Effector CD8-positive, alpha-beta T cell (primary cell): ENCODE measurements around the gene GABPB2.
"Not testable (repeated sequence)": the region's sequence is repeated elsewhere in the genome, so short reads cannot be mapped to it uniquely, and the experiment has no call there.

Source experiments
- DNase-seq: peaks from one replicate; lab custom pipeline; 2025; lab: John Stamatoyannopoulos, UW

Gene GABPB2

GRCh38 chr1:151060007-151060656 lies 10.4 kb upstream of the GABPB2 start, which contains the start of gene MLLT11:
Gene MLLT11, plus strand, starts transcription at chr1:151060397. Its CDS starts 6,828 bp downstream, at chr1:151067225.
- peak; percentile 22 for DNase-seq

- no peak for DNase-seq
Observed at GRCh38 chr1:151060657-151061421, 9.7 kb upstream of the GABPB2 start.

- no peak for DNase-seq
Observed at GRCh38 chr1:151061704-151062103, 8.9 kb upstream of the GABPB2 start.

- DNase-seq: no peak
Observed at GRCh38 chr1:151062741-151063371, 7.7 kb upstream of the GABPB2 start.

GRCh38 chr1:151065089-151065645 lies 5.4 kb upstream of the GABPB2 start:
- DNase-seq: no peak

- no peak for DNase-seq
Observed at GRCh38 chr1:151067185-151067584, 3.4 kb upstream of the GABPB2 start.

GRCh38 chr1:151069103-151069486 lies 1.5 kb upstream of the GABPB2 start:
- no peak for DNase-seq

- no peak for DNase-seq
Observed at GRCh38 chr1:151072224-151072623, 1.7 kb downstream of the GABPB2 start.

GRCh38 chr1:151085953-151086559 lies 15.5 kb downstream of the GABPB2 start:
- DNase-seq: no peak

GRCh38 chr1:151097426-151097825 lies 26.9 kb downstream of the GABPB2 start:
- not testable (repeated sequence) for DNase-seq

GRCh38 chr1:151098126-151098525 lies 27.6 kb downstream of the GABPB2 start:
- DNase-seq: no peak

GRCh38 chr1:151104630-151105029 lies 34.1 kb downstream of the GABPB2 start:
- no peak for DNase-seq

- no peak for DNase-seq
Observed at GRCh38 chr1:151106894-151107293, 36.3 kb downstream of the GABPB2 start.

- DNase-seq: no peak
Observed at GRCh38 chr1:151108331-151108730, 37.8 kb downstream of the GABPB2 start.

- DNase-seq: no peak
Observed at GRCh38 chr1:151113877-151114276, 43.3 kb downstream of the GABPB2 start.

GRCh38 chr1:151124763-151125403 lies 54.3 kb downstream of the GABPB2 start:
- no peak for DNase-seq

GRCh38 chr1:151128800-151129199 lies 58.2 kb downstream of the GABPB2 start:
- no peak for DNase-seq

GRCh38 chr1:151130987-151131586 lies 60.5 kb downstream of the GABPB2 start:
- DNase-seq: peak; percentile 82

- DNase-seq: no peak
Observed at GRCh38 chr1:151131701-151132334, 61.3 kb downstream of the GABPB2 start.

GRCh38 chr1:151132335-151133017 lies 61.9 kb downstream of the GABPB2 start:
- no peak for DNase-seq
